ENCODE measurements around the gene GFI1. TPM values are rescaled to one million over a fixed set of nuclear protein-coding genes. Genes with fewer than 3 reads are reported as not detected.

The GFI1 gene
- total and polyA plus RNA-seq, 3 experiments from 2014 or later: 26.0 to 74.6 (median 70.9) TPM

- no peak for DNase-seq
- Mint-ChIP-seq H3K36me3 (peaks cover 9 to 81% (median 16%) of the 10 kb centered on the region in 3 donors), H3K27ac (peak overlapping the region in 4 of 8 donors; percentile 64 to 94 (median 86)), H3K9me3 (no peaks in the 10 kb centered on the region), H3K4me1 (peaks cover 45 to 57% (median 53%) of the 10 kb centered on the region in 3 donors), H3K27me3 (peaks cover 0 to 3% of the 10 kb centered on the region in 2 donors), H3K4me3 (peak overlapping the region; percentile 53 to 93 (median 90))
- H3K27ac ChIP-seq (ENCODE audit: low read depth, low read length): no peak overlapping the region
- peaks cover 43% of the 10 kb centered on the region for H3K4me1 ChIP-seq (ENCODE audit: insufficient read depth, low read length)
- POLR2A ChIA-PET: interaction anchor here (1.5 to 2.7 kb wide), 2 partner anchors 56 to 166 kb away, joined by 7 to 17 read pairs; no protein-coding TSS in a partner anchor
- H3K9me3 ChIP-seq (ENCODE audit: low read length): no peaks in the 10 kb centered on the region
- no peaks in the 10 kb centered on the region for H3K27me3 ChIP-seq (ENCODE audit: insufficient read depth, low read length, poor library complexity, severe bottlenecking)
- H3K36me3 ChIP-seq (ENCODE audit: insufficient read depth, low read length): peaks cover 6% of the 10 kb centered on the region
- H3K4me3 ChIP-seq (ENCODE audit: low read length): peak overlapping the region; percentile 94
- CTCF ChIA-PET: interaction anchor here (1.0 to 7.1 kb wide), 4 partner anchors 102 to 181 kb away, joined by 3 to 63 read pairs (median 34); no protein-coding TSS in a partner anchor
Measured at GRCh38 chr1:92481599-92481925, 5.2 kb downstream of the GFI1 start.

GRCh38 chr1:92480813-92481598, 5.7 kb downstream of the GFI1 start:
- H3K36me3 Mint-ChIP-seq: peaks cover 9 to 84% (median 16%) of the 10 kb centered on the region in 3 donors
- H3K27me3 ChIP-seq (ENCODE audit: insufficient read depth, low read length, poor library complexity, severe bottlenecking): no peaks in the 10 kb centered on the region
- H3K4me1 Mint-ChIP-seq: peaks cover 51 to 63% (median 57%) of the 10 kb centered on the region in 3 donors
- no peak overlapping the region for H3K27ac ChIP-seq (ENCODE audit: low read depth, low read length)
- DNase-seq: no peak
- no peak overlapping the region for H3K4me3 ChIP-seq (ENCODE audit: low read length)
- H3K9me3 Mint-ChIP-seq: no peaks in the 10 kb centered on the region
- H3K4me1 ChIP-seq (ENCODE audit: insufficient read depth, low read length): peaks cover 48% of the 10 kb centered on the region
- H3K4me3 Mint-ChIP-seq: peak overlapping the region; percentile 43 to 93 (median 85)
- ChIA-PET POLR2A (interaction anchor here (2.7 kb wide), 1 partner anchor 57 kb away, joined by 17 read pairs; no protein-coding TSS in a partner anchor), CTCF (interaction anchor here (6.9 kb wide), 1 partner anchor 165 kb away, joined by 63 read pairs; no protein-coding TSS in a partner anchor)
- H3K9me3 ChIP-seq (ENCODE audit: low read length): no peaks in the 10 kb centered on the region
- H3K27ac Mint-ChIP-seq: peak overlapping the region in 3 of 8 donors; percentile 64 to 94 (median 87)
- H3K36me3 ChIP-seq (ENCODE audit: insufficient read depth, low read length): peaks cover 6% of the 10 kb centered on the region
- peaks cover 0 to 3% of the 10 kb centered on the region in 2 donors for H3K27me3 Mint-ChIP-seq

GRCh38 chr1:92480200-92480812, 6.4 kb downstream of the GFI1 start:
- Mint-ChIP-seq H3K9me3 (no peaks in the 10 kb centered on the region), H3K4me1 (peaks cover 57 to 70% (median 62%) of the 10 kb centered on the region in 3 donors), H3K36me3 (peaks cover 9 to 88% (median 16%) of the 10 kb centered on the region in 3 donors), H3K27ac (peak overlapping the region in 3 of 8 donors; percentile 29 to 63 (median 33)), H3K27me3 (peaks cover 0 to 3% of the 10 kb centered on the region in 2 donors), H3K4me3 (peak overlapping the region in 4 of 7 donors; percentile 51 to 85 (median 72))
- peaks cover 6% of the 10 kb centered on the region for H3K36me3 ChIP-seq (ENCODE audit: insufficient read depth, low read length)
- CTCF ChIA-PET: interaction anchor here (1.3 kb wide), 1 partner anchor 170 kb away, joined by 3 read pairs; no protein-coding TSS in a partner anchor
- H3K27me3 ChIP-seq (ENCODE audit: insufficient read depth, low read length, poor library complexity, severe bottlenecking): no peaks in the 10 kb centered on the region
- H3K4me1 ChIP-seq (ENCODE audit: insufficient read depth, low read length): peaks cover 55% of the 10 kb centered on the region
- no peak overlapping the region for H3K4me3 ChIP-seq (ENCODE audit: low read length)
- DNase-seq: no peak
- no peak overlapping the region for H3K27ac ChIP-seq (ENCODE audit: low read depth, low read length)
- no peaks in the 10 kb centered on the region for H3K9me3 ChIP-seq (ENCODE audit: low read length)
- POLR2A ChIA-PET: no interaction called here

- Mint-ChIP-seq H3K27ac (peak overlapping the region in 7 of 8 donors; percentile 16 to 96 (median 33)), H3K36me3 (peaks cover 9 to 89% (median 16%) of the 10 kb centered on the region in 3 donors), H3K4me1 (peaks cover 63 to 77% (median 69%) of the 10 kb centered on the region in 3 donors), H3K27me3 (peaks cover 0 to 5% of the 10 kb centered on the region in 2 donors), H3K4me3 (peak overlapping the region; percentile 42 to 85 (median 62)), H3K9me3 (no peaks in the 10 kb centered on the region)
- H3K27me3 ChIP-seq (ENCODE audit: insufficient read depth, low read length, poor library complexity, severe bottlenecking): no peaks in the 10 kb centered on the region
- H3K4me1 ChIP-seq (ENCODE audit: insufficient read depth, low read length): peaks cover 60% of the 10 kb centered on the region
- H3K9me3 ChIP-seq (ENCODE audit: low read length): no peaks in the 10 kb centered on the region
- no peak overlapping the region for H3K27ac ChIP-seq (ENCODE audit: low read depth, low read length)
- ChIA-PET POLR2A (interaction anchor here (1.0 kb wide), 1 partner anchor 12 kb away, joined by 3 read pairs; no protein-coding TSS in a partner anchor), CTCF (interaction anchor here (1.2 to 1.3 kb wide), 2 partner anchors 13 to 169 kb away, joined by 3 read pairs; no protein-coding TSS in a partner anchor)
- DNase-seq: no peak
- peaks cover 6% of the 10 kb centered on the region for H3K36me3 ChIP-seq (ENCODE audit: insufficient read depth, low read length)
- H3K4me3 ChIP-seq (ENCODE audit: low read length): no peak overlapping the region
Measured at GRCh38 chr1:92479587-92479986, 7.1 kb downstream of the GFI1 start.

- Mint-ChIP-seq H3K9me3 (no peaks in the 10 kb centered on the region), H3K27ac (peak overlapping the region; percentile 81 to 96 (median 89)), H3K4me1 (peaks cover 70 to 89% (median 80%) of the 10 kb centered on the region in 3 donors), H3K27me3 (peaks cover 0 to 5% of the 10 kb centered on the region in 2 donors), H3K36me3 (peaks cover 9 to 87% (median 16%) of the 10 kb centered on the region in 3 donors), H3K4me3 (peak overlapping the region; percentile 35 to 86 (median 63))
- Histone ChIP-seq H3K4me3 (ENCODE audit: low read length) (no peak overlapping the region), H3K27ac (ENCODE audit: low read depth, low read length) (no peak overlapping the region), H3K4me1 (ENCODE audit: insufficient read depth, low read length) (peaks cover 72% of the 10 kb centered on the region), H3K27me3 (ENCODE audit: insufficient read depth, low read length, poor library complexity, severe bottlenecking) (no peaks in the 10 kb centered on the region), H3K36me3 (ENCODE audit: insufficient read depth, low read length) (peaks cover 6% of the 10 kb centered on the region), H3K9me3 (ENCODE audit: low read length) (no peaks in the 10 kb centered on the region)
- POLR2A ChIA-PET: interaction anchor here (3.3 kb wide), 1 partner anchor 7 kb away, joined by 26 read pairs; the partner anchor contains the start of gene GFI1
- CTCF ChIA-PET: interaction anchor here (1.2 to 1.5 kb wide), 4 partner anchors 8 to 168 kb away, joined by 3 to 5 read pairs (median 4); partner anchors contain the start of gene GFI1
- no peak for DNase-seq
Measured at GRCh38 chr1:92478393-92478792, 8.3 kb downstream of the GFI1 start.

GRCh38 chr1:92476071-92476631, 10.6 kb downstream of the GFI1 start:
- H3K27ac ChIP-seq (ENCODE audit: low read depth, low read length): peak overlapping the region; percentile 25
- Mint-ChIP-seq H3K4me3 (peak overlapping the region in 6 of 7 donors; percentile 15 to 76 (median 64)), H3K36me3 (peaks cover 11 to 77% (median 16%) of the 10 kb centered on the region in 3 donors), H3K27me3 (peaks cover 0 to 5% of the 10 kb centered on the region in 2 donors), H3K4me1 (peaks cover 65 to 86% (median 77%) of the 10 kb centered on the region in 3 donors), H3K27ac (peak overlapping the region; percentile 85 to 98 (median 96)), H3K9me3 (no peaks in the 10 kb centered on the region)
- ChIA-PET POLR2A (interaction anchor here (0.6 to 3.3 kb wide), 2 partner anchors 10 to 11 kb away, joined by 10 to 26 read pairs; partner anchors contain the start of gene GFI1), CTCF (interaction anchor here (1.3 to 5.3 kb wide), 3 partner anchors 9 to 172 kb away, joined by 5 to 61 read pairs (median 7); partner anchors contain the start of gene GFI1)
- no peak overlapping the region for H3K4me3 ChIP-seq (ENCODE audit: low read length)
- peaks cover 61% of the 10 kb centered on the region for H3K4me1 ChIP-seq (ENCODE audit: insufficient read depth, low read length)
- peaks cover 6% of the 10 kb centered on the region for H3K36me3 ChIP-seq (ENCODE audit: insufficient read depth, low read length)
- peak; percentile 51 to 86 (median 69) for DNase-seq
- H3K9me3 ChIP-seq (ENCODE audit: low read length): no peaks in the 10 kb centered on the region
- no peaks in the 10 kb centered on the region for H3K27me3 ChIP-seq (ENCODE audit: insufficient read depth, low read length, poor library complexity, severe bottlenecking)

GRCh38 chr1:92475029-92475428, 11.7 kb downstream of the GFI1 start:
- ChIA-PET CTCF (interaction anchor here (0.7 to 5.3 kb wide), 3 partner anchors 10 to 165 kb away, joined by 3 to 61 read pairs (median 7); partner anchors contain the start of gene GFI1), POLR2A (interaction anchor here (3.3 to 3.4 kb wide), 2 partner anchors 11 kb away, joined by 14 to 26 read pairs; partner anchors contain the start of gene GFI1)
- peaks cover 6% of the 10 kb centered on the region for H3K36me3 ChIP-seq (ENCODE audit: insufficient read depth, low read length)
- H3K36me3 Mint-ChIP-seq: peaks cover 12 to 77% (median 16%) of the 10 kb centered on the region in 3 donors
- peaks cover 0 to 3% of the 10 kb centered on the region in 2 donors for H3K27me3 Mint-ChIP-seq
- DNase-seq: no peak
- peak overlapping the region in 2 of 7 donors; percentile 17 to 62 for H3K4me3 Mint-ChIP-seq
- no peaks in the 10 kb centered on the region for H3K9me3 Mint-ChIP-seq
- no peaks in the 10 kb centered on the region for H3K27me3 ChIP-seq (ENCODE audit: insufficient read depth, low read length, poor library complexity, severe bottlenecking)
- H3K27ac Mint-ChIP-seq: peak overlapping the region; percentile 88 to 98 (median 96)
- no peak overlapping the region for H3K27ac ChIP-seq (ENCODE audit: low read depth, low read length)
- peaks cover 66 to 88% (median 76%) of the 10 kb centered on the region in 3 donors for H3K4me1 Mint-ChIP-seq
- H3K4me3 ChIP-seq (ENCODE audit: low read length): no peak overlapping the region
- H3K9me3 ChIP-seq (ENCODE audit: low read length): no peaks in the 10 kb centered on the region
- H3K4me1 ChIP-seq (ENCODE audit: insufficient read depth, low read length): peaks cover 61% of the 10 kb centered on the region
